Liver (tissue), 9 donors: ENCODE results near the gene TARBP1. TPM values are rescaled to one million over a fixed set of nuclear protein-coding genes. Genes with fewer than 3 reads are reported as not detected.

Experiments
- DNase-seq: peaks from one replicate; pipeline ENCODE4 v3.0.0-alpha.2; 2017; ENCODE audit warnings: low spot score
- H3K27ac ChIP-seq, 2 donors: one replicate each; pipeline ENCODE4 v1.7.0; 2013; ENCODE audit warnings: inconsistent platforms in 2 of 2, low read length in 2 of 2, control low read depth in 1 of 2, low read depth in 1 of 2, mild to moderate bottlenecking in 1 of 2
- H3K27me3 ChIP-seq, 4 donors: one replicate each; pipeline versions ENCODE4 v1.6.1 to v1.7.0; 2013; ENCODE audit warnings: low read length in 3 of 4, inconsistent platforms in 1 of 4, mild to moderate bottlenecking in 1 of 4, moderate library complexity in 1 of 4; ENCODE audit not compliant: control insufficient read depth in 4 of 4, insufficient read depth in 4 of 4
- H3K36me3 ChIP-seq, 4 donors: one replicate each; pipeline versions ENCODE4 v1.6.1 to v1.7.0; 2013; ENCODE audit warnings: low read length in 3 of 4, mild to moderate bottlenecking in 3 of 4, low read depth in 1 of 4, moderate library complexity in 1 of 4; ENCODE audit not compliant: control insufficient read depth in 4 of 4, insufficient read depth in 3 of 4
- H3K4me1 ChIP-seq, 4 donors: one replicate each; pipeline versions ENCODE4 v1.6.1 to v1.7.0; 2013; ENCODE audit warnings: low read length in 3 of 4, mild to moderate bottlenecking in 3 of 4, moderate library complexity in 1 of 4; ENCODE audit not compliant: control insufficient read depth in 4 of 4, insufficient read depth in 4 of 4
- H3K4me3 ChIP-seq, 3 donors: one replicate each; pipeline versions ENCODE4 v1.6.1 to v1.7.0; 2013; ENCODE audit warnings: low read length in 3 of 3, control low read depth in 1 of 3, low read depth in 1 of 3, mild to moderate bottlenecking in 1 of 3
- H3K9ac ChIP-seq, 2 donors: one replicate each; pipeline ENCODE4 v1.7.0; 2013; ENCODE audit warnings: low read length in 2 of 2, mild to moderate bottlenecking in 2 of 2, moderate library complexity in 2 of 2, control low read depth in 1 of 2, low read depth in 1 of 2
- H3K9me3 ChIP-seq, 4 donors: one replicate each; pipeline versions ENCODE4 v1.6.1 to v1.7.0; 2013; ENCODE audit warnings: low read length in 3 of 4; ENCODE audit not compliant: control insufficient read depth in 4 of 4
- CTCF ChIP-seq: fragments of 150-350 bp; IDR thresholded peaks from 2 replicates; pipeline ENCODE4 v1.5.1; 2017; ENCODE audit warnings: improper control_type of control experiment, low read depth, low read length; ENCODE audit not compliant: missing input control
- EGR1 ChIP-seq, 2 donors: IDR thresholded peaks; 2 replicates each; pipeline ENCODE4 v1.6.1; 2016 to 2018; ENCODE audit warnings: antibody characterized with exemption in 2 of 2, low read depth in 2 of 2
- FOXA2 ChIP-seq: IDR thresholded peaks from 2 replicates; pipeline ENCODE4 v1.6.1; 2016; ENCODE audit warnings: antibody characterized with exemption
- GABPA ChIP-seq, 2 donors: IDR thresholded peaks in 1 of 2; conservative IDR thresholded peaks in 1 of 2; 2 replicates each; pipeline ENCODE4 v1.6.1; 2016; ENCODE audit warnings: antibody characterized with exemption in 2 of 2, mild to moderate bottlenecking in 1 of 2, moderate library complexity in 1 of 2
- HNF4G ChIP-seq: IDR thresholded peaks from 2 replicates; pipeline ENCODE4 v1.6.1; 2016; ENCODE audit warnings: antibody characterized with exemption
- JUND ChIP-seq, 2 donors: IDR thresholded peaks; 2 replicates each; pipeline ENCODE4 v1.6.1; 2016; ENCODE audit warnings: antibody characterized with exemption in 2 of 2
- NR2F2 ChIP-seq: IDR thresholded peaks from 2 replicates; pipeline ENCODE4 v1.6.1; 2016; ENCODE audit warnings: antibody characterized with exemption
- RAD21 ChIP-seq, 2 donors: IDR thresholded peaks; 2 replicates each; pipeline ENCODE4 v1.6.1; 2016; ENCODE audit warnings: antibody characterized with exemption in 2 of 2, mild to moderate bottlenecking in 2 of 2
- REST ChIP-seq: IDR thresholded peaks from 2 replicates; pipeline ENCODE4 v1.6.1; 2016; ENCODE audit warnings: antibody characterized with exemption, mild to moderate bottlenecking
- RXRA ChIP-seq, 2 donors: IDR thresholded peaks; 2 replicates each; pipeline ENCODE4 v1.6.1; 2017 to 2018; ENCODE audit warnings: antibody characterized with exemption in 2 of 2, mild to moderate bottlenecking in 1 of 2
- TAF1 ChIP-seq: conservative IDR thresholded peaks from 2 replicates; pipeline ENCODE4 v1.6.1; 2016; ENCODE audit warnings: antibody characterized with exemption, mild to moderate bottlenecking
- YY1 ChIP-seq: IDR thresholded peaks from 2 replicates; pipeline ENCODE4 v1.6.1; 2016; ENCODE audit warnings: antibody characterized with exemption, mild to moderate bottlenecking
- ZBTB33 ChIP-seq: IDR thresholded peaks from 2 replicates; pipeline ENCODE4 v1.6.1; 2016; ENCODE audit warnings: antibody characterized with exemption
- WGBS: extraction: QIAGEN DNeasy Blood & Tissue Kit; methylation state at CpG from one replicate; pipeline ENCODE4 v1.1.7; 2013; 5-methylcytosine and 5-hydroxymethylcytosine counted together
- polyA plus RNA-seq, 2 donors: library from polyadenylated mRNA; stranded (reverse) in 1 of 2; unstranded in 1 of 2; fragments of 200-250 nt in 1 of 2; fragments of >200 nt in 1 of 2; fragmentation: Nextera tagmentation in 1 of 2; extraction: Ambion mirVana in 1 of 2; gene quantifications; one replicate each; pipeline versions ENCODE4 v1.2.1 to v1.2.3, GENCODE V29; 2013 to 2015
- total RNA-seq, 2 donors: library from RNA; depleted of rRNA; stranded (reverse); fragments of >200 nt; gene quantifications; one replicate each; pipeline ENCODE4 v1.2.3, GENCODE V29; 2014
- TF ChIP-seq, protein P1 (sequence below): IDR thresholded peaks from 2 replicates; pipeline ENCODE4 v1.6.1; 2016; ENCODE audit warnings: antibody characterized with exemption
- donor health status: healthy.
- donor health status: healthy.
- donor health status: healthy.
- donor health status: healthy.
- donor health status: healthy.

The TARBP1 gene
- total and polyA plus RNA-seq, 4 donors: 4.1 to 17.6 (median 9.1) TPM

DNA sequence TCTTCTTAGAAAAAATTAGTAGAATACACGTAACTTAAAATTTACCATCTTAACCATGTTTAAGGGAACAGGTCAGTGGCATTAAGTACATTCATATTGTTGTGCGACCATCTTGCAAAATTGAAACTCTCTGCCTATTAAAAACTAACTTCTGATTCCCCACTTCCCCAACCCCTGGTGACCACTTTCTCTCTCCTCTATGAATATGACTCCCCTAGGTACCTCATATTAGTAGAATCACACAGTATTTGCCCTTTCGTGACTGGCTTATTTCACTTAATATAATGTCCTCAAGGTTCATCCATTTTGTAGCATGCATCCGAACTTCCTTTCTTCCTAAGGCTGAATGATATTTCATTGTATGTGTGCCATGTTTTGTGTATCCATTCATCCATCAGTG is 15.1 kb upstream of the TARBP1 start:
- no peak for TF ChIP-seq RAD21 (IDR thresholded peaks at IDR 0.05)
- TF ChIP-seq JUND (IDR thresholded peaks at IDR 0.05): no peak
- TF ChIP-seq ZBTB33: no peak
- TF ChIP-seq REST: no peak
- no peak for TF ChIP-seq TAF1
- TF ChIP-seq, protein P1, sequence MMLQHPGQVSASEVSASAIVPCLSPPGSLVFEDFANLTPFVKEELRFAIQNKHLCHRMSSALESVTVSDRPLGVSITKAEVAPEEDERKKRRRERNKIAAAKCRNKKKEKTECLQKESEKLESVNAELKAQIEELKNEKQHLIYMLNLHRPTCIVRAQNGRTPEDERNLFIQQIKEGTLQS: no peak
- no peak for TF ChIP-seq YY1
- no peak for TF ChIP-seq CTCF
- TF ChIP-seq RXRA (IDR thresholded peaks at IDR 0.05): no peak
- TF ChIP-seq NR2F2: no peak
- no peak for TF ChIP-seq HNF4G
- H3K36me3 ChIP-seq: no peaks in the 10 kb centered on the region
- no peak overlapping the region for H3K4me3 ChIP-seq
- no peak overlapping the region for H3K9ac ChIP-seq
- H3K27ac ChIP-seq: no peak overlapping the region
- DNase-seq: no peak
- H3K9me3 ChIP-seq: no peaks in the 10 kb centered on the region
- peaks cover 0 to 14% (median 9%) of the 10 kb centered on the region in 4 donors for H3K4me1 ChIP-seq
- WGBS: 93% methylated on average over 4 of the region's 4 CpGs
- no peaks in the 10 kb centered on the region for H3K27me3 ChIP-seq

- Histone ChIP-seq H3K27ac (no peak overlapping the region), H3K4me3 (no peak overlapping the region), H3K27me3 (no peaks in the 10 kb centered on the region), H3K4me1 (peaks cover 0 to 7% (median 3%) of the 10 kb centered on the region in 4 donors), H3K36me3 (no peaks in the 10 kb centered on the region), H3K9me3 (no peaks in the 10 kb centered on the region), H3K9ac (no peak overlapping the region)
- DNase-seq: no peak
- WGBS: 78% methylated on average over 4 of the region's 4 CpGs
- TF ChIP-seq RAD21 (IDR thresholded peaks at IDR 0.05): no peak
- no peak for TF ChIP-seq CTCF
- no peak for TF ChIP-seq TAF1
- no peak for TF ChIP-seq FOXA2
- no peak for TF ChIP-seq GABPA (IDR thresholded peaks at IDR 0.05 in 1 of 2, conservative IDR thresholded peaks at IDR 0.05 in 1 of 2)
- TF ChIP-seq REST: no peak
- no peak for TF ChIP-seq EGR1 (IDR thresholded peaks at IDR 0.05; ENCODE audit: low read depth in 2 of 2)
- TF ChIP-seq YY1: no peak
- TF ChIP-seq ZBTB33: no peak
- TF ChIP-seq NR2F2: no peak
Measured at GRCh38 chr1:234490793-234491479, 12.0 kb upstream of the TARBP1 start.
